Pancreas (tissue), 10 donors: ENCODE data around the gene SPATS2L. TPM values are rescaled to one million over a fixed set of nuclear protein-coding genes. Genes with fewer than 3 reads are reported as not detected.

ENCODE experiments used
- ATAC-seq, 4 donors: fragments of 200-7000 bp; cut with Tn5 transposase; one replicate each; pipeline versions ENCODE4 v1.8.0 to v1.9.1; 2020; ENCODE audit warnings: mild to moderate bottlenecking in 4 of 4, moderate library complexity in 4 of 4
- DNase-seq, 6 donors: peaks; one replicate each; pipeline ENCODE4 v3.0.0-alpha.2; 2020
- FAIRE-seq: peaks from 2 replicates; lab custom pipeline; 2012; peaks lifted over from hg19 to GRCh38; lab: Jason Lieb, UNC
- H3K27ac ChIP-seq, 4 donors: fragments of 200-600 bp; sonication (generic); 1 replicate in 3 of 4; 2 replicates in 1 of 4; pipeline versions ENCODE4 v1.5.0 to v1.8.0; 2020
- H3K27me3 ChIP-seq, 4 donors: fragments of 200-600 bp; one replicate each; pipeline ENCODE4 v1.8.0; 2021
- H3K36me3 ChIP-seq, 3 donors: fragments of 200-600 bp; sonication (generic) in 1 of 3; one replicate each; pipeline versions ENCODE4 v1.5.0 to v1.8.0; 2020 to 2021
- H3K4me1 ChIP-seq, 3 donors: fragments of 200-600 bp; one replicate each; pipeline ENCODE4 v1.8.0; 2021
- H3K4me3 ChIP-seq, 4 donors: fragments of 200-600 bp; sonication (generic) in 2 of 4; one replicate each; pipeline versions ENCODE4 v1.5.0 to v1.8.0; 2020 to 2021
- H3K9me3 ChIP-seq, 4 donors: fragments of 200-600 bp; one replicate each; pipeline ENCODE4 v1.8.0; 2021
- CTCF ChIP-seq, 4 donors: fragments of 200-600 bp; sonication (generic) in 3 of 4; IDR thresholded peaks; one replicate each; pipeline versions ENCODE4 v1.5.0 to v1.8.0; 2021; ENCODE audit warnings: antibody characterized with exemption in 4 of 4
- WGBS, 2 donors: extraction: QIAGEN DNeasy Blood & Tissue Kit; methylation state at CpG; one replicate each; pipeline ENCODE4 v1.1.7; 2013; 5-methylcytosine and 5-hydroxymethylcytosine counted together
- intact Hi-C, 3 donors: fragments of 100-400 bp; cut with DNase I; formaldehyde crosslinking; loops; one replicate each; pipeline versions ENCODE4 v1.11.1 to v1.14.2; 2022
- polyA plus RNA-seq, 2 donors: library from polyadenylated mRNA; stranded (reverse); fragments of 200-250 nt; gene quantifications; one replicate each; pipeline ENCODE4 v1.2.3, GENCODE V29; 2013
- total RNA-seq, 6 donors: library from RNA; stranded (reverse); fragmentation: NEBNext Ultra II Directional in 4 of 6; extraction: Animal tissue kit (Norgen Biotek cat#: 25700) in 4 of 6; gene quantifications; one replicate each; pipeline versions ENCODE4 v1.2.1 to v1.2.4, GENCODE V29; 2021 to 2023
- donor health status: healthy with polysubstance abuse.
- donor health status: DM: no; HTN: no; CAD: no; lungs with moderate emphysema.
- donor health status: DM: no; HTN: no; CAD: no.
- donor health status: control.
- donor health status: control.
- donor health status: Bipolar disorder and iron deficiency.
- donor health status: DM: yes; HTN: yes; CAD: no.
- donor health status: DM: no; HTN: no; CAD: no.
- donor health status: DM: no; HTN: no; CAD: no.
- donor health status: DM: yes; HTN: yes; CAD: no.

The SPATS2L gene
- total and polyA plus RNA-seq, 8 donors, result 28.8 to 87.0 (median 40.8) TPM

GRCh38 chr2:200309296-200310049, 3.0 kb downstream of the SPATS2L start:
- Histone ChIP-seq H3K27me3 (no peaks in the 10 kb centered on the region), H3K4me1 (peaks cover 6 to 19% (median 7%) of the 10 kb centered on the region in 3 donors), H3K9me3 (no peaks in the 10 kb centered on the region), H3K4me3 (peak overlapping the region in 1 of 4 donors; percentile 96), H3K27ac (peak overlapping the region in 1 of 4 donors; percentile 90), H3K36me3 (no peaks in the 10 kb centered on the region)
- TF ChIP-seq CTCF (IDR thresholded peaks at IDR 0.05), result no peak
- 63 to 67% methylated on average over 1 of the region's 1 CpG for WGBS, 2 donors
- no peak for ATAC-seq
- FAIRE-seq, result no peak
- intact Hi-C loops, result loop anchor here in 1 of 3 donors (10.0 kb wide), 1 partner anchor 325 kb away; no protein-coding TSS in a partner anchor
- no peak for DNase-seq

- no peaks in the 10 kb centered on the region for H3K9me3 ChIP-seq
- peaks cover 6 to 19% (median 7%) of the 10 kb centered on the region in 3 donors for H3K4me1 ChIP-seq
- no peaks in the 10 kb centered on the region for H3K27me3 ChIP-seq
- intact Hi-C loops, result no loop called here
- DNase-seq, result no peak
- 81 to 90% methylated on average over 2 of the region's 2 CpGs for WGBS, 2 donors
- no peak for TF ChIP-seq CTCF (IDR thresholded peaks at IDR 0.05)
- H3K27ac ChIP-seq, result no peak overlapping the region
- FAIRE-seq, result no peak
- H3K4me3 ChIP-seq, result no peak overlapping the region
- ATAC-seq, result no peak
- H3K36me3 ChIP-seq, result no peaks in the 10 kb centered on the region
Observed at GRCh38 chr2:200310545-200310971, 4.1 kb downstream of the SPATS2L start.

- no peaks in the 10 kb centered on the region for H3K27me3 ChIP-seq
- TF ChIP-seq CTCF (IDR thresholded peaks at IDR 0.05), result no peak
- H3K9me3 ChIP-seq, result no peaks in the 10 kb centered on the region
- H3K27ac ChIP-seq, result no peak overlapping the region
- FAIRE-seq, result no peak
- peaks cover 6 to 19% (median 7%) of the 10 kb centered on the region in 3 donors for H3K4me1 ChIP-seq
- H3K36me3 ChIP-seq, result no peaks in the 10 kb centered on the region
- H3K4me3 ChIP-seq, result no peak overlapping the region
- no peak for ATAC-seq
- WGBS, 2 donors, result 62 to 70% methylated on average over 3 of the region's 3 CpGs
- intact Hi-C loops, result no loop called here
- no peak for DNase-seq
Observed at GRCh38 chr2:200311139-200311538, 4.6 kb downstream of the SPATS2L start.

- TF ChIP-seq CTCF (IDR thresholded peaks at IDR 0.05), result no peak
- DNase-seq, result no peak
- no peak overlapping the region for H3K27ac ChIP-seq
- WGBS, 2 donors, result 86% methylated on average over 7 of the region's 7 CpGs
- intact Hi-C loops, result no loop called here
- no peaks in the 10 kb centered on the region for H3K36me3 ChIP-seq
- no peaks in the 10 kb centered on the region for H3K27me3 ChIP-seq
- no peaks in the 10 kb centered on the region for H3K9me3 ChIP-seq
- no peak overlapping the region for H3K4me3 ChIP-seq
- FAIRE-seq, result no peak
- no peak for ATAC-seq
- H3K4me1 ChIP-seq, result peaks cover 17 to 39% (median 18%) of the 10 kb centered on the region in 3 donors
Observed at GRCh38 chr2:200314976-200315567, 8.6 kb downstream of the SPATS2L start.
